Measurements from ENCODE around the gene GAB1.

- no peak for TF ChIP-seq CTCF (IDR thresholded peaks at IDR 0.05)
- TF ChIP-seq POLR2A (IDR thresholded peaks at IDR 0.05), result no peak
Measured at GRCh38 chr4:143386812-143387211, 50.1 kb downstream of the GAB1 start.

Measured in heart left ventricle (tissue), 13 donors.